Measurements from ENCODE around the gene NNMT. TPM values are rescaled to one million over a fixed set of nuclear protein-coding genes. Genes with fewer than 3 reads are reported as not detected.

NNMT gene
- total RNA-seq, 1 experiment from 2014 or later: 2.4 TPM

DNA sequence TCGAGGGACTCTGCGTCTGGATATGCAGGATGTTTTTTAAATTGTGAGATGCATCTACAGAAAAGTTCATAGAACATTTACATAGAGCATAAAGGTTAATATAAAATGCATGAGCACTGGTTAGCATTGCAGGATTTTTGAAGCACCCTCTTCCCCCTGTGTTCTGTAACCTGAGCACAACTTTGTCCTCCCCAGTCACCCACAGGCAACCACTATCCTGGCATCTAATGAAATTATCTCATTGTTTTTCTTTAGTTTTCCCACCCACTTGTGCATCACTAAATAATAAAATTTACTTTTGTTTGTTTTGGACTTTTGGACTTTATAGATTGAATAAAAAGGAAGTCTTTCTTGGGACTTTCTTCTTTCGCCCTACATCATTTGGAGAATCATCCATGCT is 10.0 kb upstream of the NNMT start:
- intact Hi-C loops (cut with micrococcal nuclease; ENCODE audit: unreplicated experiment): loop anchor here (10.0 kb wide), 1 partner anchor 279 kb away; no protein-coding TSS in a partner anchor
- Mint-ChIP-seq H3K4me1 (ENCODE audit: low read depth, unreplicated experiment) (peaks cover 20% of the 10 kb centered on the region), H3K27me3 (ENCODE audit: insufficient read depth, unreplicated experiment) (no peaks in the 10 kb centered on the region), H3K27ac (ENCODE audit: unreplicated experiment) (no peak overlapping the region), H3K36me3 (ENCODE audit: insufficient read depth, unreplicated experiment) (no peaks in the 10 kb centered on the region), H3K4me3 (ENCODE audit: unreplicated experiment) (no peak overlapping the region), H3K9me3 (ENCODE audit: unreplicated experiment) (no peaks in the 10 kb centered on the region)
- ChIA-PET POLR2A (no interaction called here), CTCF (no interaction called here)
- TF ChIP-seq, protein P1, sequence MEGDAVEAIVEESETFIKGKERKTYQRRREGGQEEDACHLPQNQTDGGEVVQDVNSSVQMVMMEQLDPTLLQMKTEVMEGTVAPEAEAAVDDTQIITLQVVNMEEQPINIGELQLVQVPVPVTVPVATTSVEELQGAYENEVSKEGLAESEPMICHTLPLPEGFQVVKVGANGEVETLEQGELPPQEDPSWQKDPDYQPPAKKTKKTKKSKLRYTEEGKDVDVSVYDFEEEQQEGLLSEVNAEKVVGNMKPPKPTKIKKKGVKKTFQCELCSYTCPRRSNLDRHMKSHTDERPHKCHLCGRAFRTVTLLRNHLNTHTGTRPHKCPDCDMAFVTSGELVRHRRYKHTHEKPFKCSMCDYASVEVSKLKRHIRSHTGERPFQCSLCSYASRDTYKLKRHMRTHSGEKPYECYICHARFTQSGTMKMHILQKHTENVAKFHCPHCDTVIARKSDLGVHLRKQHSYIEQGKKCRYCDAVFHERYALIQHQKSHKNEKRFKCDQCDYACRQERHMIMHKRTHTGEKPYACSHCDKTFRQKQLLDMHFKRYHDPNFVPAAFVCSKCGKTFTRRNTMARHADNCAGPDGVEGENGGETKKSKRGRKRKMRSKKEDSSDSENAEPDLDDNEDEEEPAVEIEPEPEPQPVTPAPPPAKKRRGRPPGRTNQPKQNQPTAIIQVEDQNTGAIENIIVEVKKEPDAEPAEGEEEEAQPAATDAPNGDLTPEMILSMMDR (IDR thresholded peaks at IDR 0.05; ENCODE audit: insufficient read depth in 1 of 2, low read depth in 1 of 2, low read length in 1 of 2, severe bottlenecking in 1 of 2, unreplicated experiment in 1 of 2): no peak
- no peaks in the 10 kb centered on the region for H3K9me3 ChIP-seq
- DNase-seq: no peak
- no peaks in the 10 kb centered on the region for H3K27me3 ChIP-seq (replicated peaks; ENCODE audit: control insufficient read depth, insufficient read depth, low read length)
- H3K4me3 ChIP-seq (ENCODE audit: low read depth, low read length): no peak overlapping the region
- BruUV-seq (replicated peaks): no TSS peak
- H3K4me1 ChIP-seq: peaks cover 23% of the 10 kb centered on the region
- no peaks in the 10 kb centered on the region for H3K36me3 ChIP-seq (ENCODE audit: control insufficient read depth, insufficient read depth, low read length)

DNA sequence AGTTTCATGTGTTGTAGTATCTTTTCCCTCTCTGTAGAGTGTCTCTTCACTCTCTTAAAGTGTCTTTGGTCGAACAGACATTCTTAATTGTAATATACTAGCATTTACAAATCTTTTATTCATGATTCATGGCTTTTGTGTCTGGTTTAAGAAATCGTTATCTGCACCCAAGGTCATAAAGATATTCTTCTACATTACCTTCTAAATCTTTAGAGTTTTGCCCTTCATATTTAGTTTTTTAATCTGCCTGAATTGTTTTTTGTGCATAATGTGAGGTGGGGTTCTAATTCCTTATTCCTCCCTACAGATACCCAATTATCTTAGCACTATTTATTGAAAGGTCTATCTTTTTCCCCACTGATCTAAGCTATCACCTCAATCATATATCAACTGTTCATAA is 9.0 kb upstream of the NNMT start:
- intact Hi-C loops (cut with micrococcal nuclease; ENCODE audit: unreplicated experiment): loop anchor here (10.0 kb wide), 1 partner anchor 278 kb away; no protein-coding TSS in a partner anchor
- BruUV-seq (replicated peaks): no TSS peak
- H3K27ac Mint-ChIP-seq (ENCODE audit: unreplicated experiment): no peak overlapping the region

DNA sequence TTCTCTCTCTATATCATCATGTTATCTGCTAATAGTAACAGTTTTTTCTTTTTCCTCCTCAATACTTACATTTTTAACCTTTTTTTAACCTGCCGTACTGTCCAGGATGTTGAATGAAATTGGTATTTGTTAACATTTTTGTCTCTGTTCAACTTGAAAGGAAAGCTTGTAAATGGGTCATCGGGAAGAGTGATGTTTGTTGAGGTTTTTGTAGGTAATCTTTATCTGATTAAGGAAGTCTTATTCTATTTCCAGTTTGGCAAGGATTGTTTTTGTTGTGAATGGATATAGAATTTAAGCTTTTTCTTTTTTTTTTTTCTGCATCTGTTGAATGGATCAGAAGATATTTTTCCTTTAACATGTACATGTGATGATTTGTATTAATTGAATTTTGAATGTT is 8.1 kb upstream of the NNMT start:
- intact Hi-C loops (cut with micrococcal nuclease; ENCODE audit: unreplicated experiment): loop anchor here (10.0 kb wide), 1 partner anchor 277 kb away; no protein-coding TSS in a partner anchor
- CTCF ChIA-PET: no interaction called here

More for the DNA sequence above, 9.0 kb upstream of the NNMT start:
- H3K9me3 ChIP-seq: no peaks in the 10 kb centered on the region
- H3K4me1 ChIP-seq: peaks cover 29% of the 10 kb centered on the region
- no peaks in the 10 kb centered on the region for H3K36me3 ChIP-seq (ENCODE audit: control insufficient read depth, insufficient read depth, low read length)
- no peak overlapping the region for H3K4me3 ChIP-seq (ENCODE audit: low read depth, low read length)
- Mint-ChIP-seq H3K27me3 (ENCODE audit: insufficient read depth, unreplicated experiment) (no peaks in the 10 kb centered on the region), H3K4me3 (ENCODE audit: unreplicated experiment) (no peak overlapping the region), H3K36me3 (ENCODE audit: insufficient read depth, unreplicated experiment) (no peaks in the 10 kb centered on the region), H3K4me1 (ENCODE audit: low read depth, unreplicated experiment) (peaks cover 28% of the 10 kb centered on the region), H3K9me3 (ENCODE audit: unreplicated experiment) (no peaks in the 10 kb centered on the region)
- no peak for DNase-seq
- ChIA-PET POLR2A (no interaction called here), CTCF (no interaction called here)
- TF ChIP-seq, protein P1 (IDR thresholded peaks at IDR 0.05; ENCODE audit: insufficient read depth in 1 of 2, low read depth in 1 of 2, low read length in 1 of 2, severe bottlenecking in 1 of 2, unreplicated experiment in 1 of 2): no peak
- H3K27me3 ChIP-seq (replicated peaks; ENCODE audit: control insufficient read depth, insufficient read depth, low read length): no peaks in the 10 kb centered on the region

More for the DNA sequence above, 8.1 kb upstream of the NNMT start:
- Mint-ChIP-seq H3K27me3 (ENCODE audit: insufficient read depth, unreplicated experiment) (no peaks in the 10 kb centered on the region), H3K9me3 (ENCODE audit: unreplicated experiment) (no peaks in the 10 kb centered on the region), H3K36me3 (ENCODE audit: insufficient read depth, unreplicated experiment) (no peaks in the 10 kb centered on the region), H3K27ac (ENCODE audit: unreplicated experiment) (no peak overlapping the region), H3K4me3 (ENCODE audit: unreplicated experiment) (no peak overlapping the region), H3K4me1 (ENCODE audit: low read depth, unreplicated experiment) (peaks cover 32% of the 10 kb centered on the region)
- POLR2A ChIA-PET: no interaction called here
- no peaks in the 10 kb centered on the region for H3K36me3 ChIP-seq (ENCODE audit: control insufficient read depth, insufficient read depth, low read length)
- BruUV-seq (replicated peaks): no TSS peak
- no peak overlapping the region for H3K4me3 ChIP-seq (ENCODE audit: low read depth, low read length)
- H3K9me3 ChIP-seq: no peaks in the 10 kb centered on the region
- peaks cover 25% of the 10 kb centered on the region; the same call in 1 of the 2 replicates for H3K4me1 ChIP-seq
- H3K27me3 ChIP-seq (replicated peaks; ENCODE audit: control insufficient read depth, insufficient read depth, low read length): no peaks in the 10 kb centered on the region
- TF ChIP-seq, protein P1 (IDR thresholded peaks at IDR 0.05; ENCODE audit: insufficient read depth in 1 of 2, low read depth in 1 of 2, low read length in 1 of 2, severe bottlenecking in 1 of 2, unreplicated experiment in 1 of 2): no peak
- DNase-seq: no peak
